ENCODE data around the gene GATA2.

The GATA2 gene

GRCh38 chr3:128497305-128498126 is 4.5 kb upstream of the GATA2 start:
- Mint-ChIP-seq H3K4me1 (ENCODE audit: low read depth in 2 of 2) (peaks cover 4 to 6% of the 10 kb centered on the region in 2 donors), H3K27me3 (peaks cover 61 to 84% of the 10 kb centered on the region in 2 donors), H3K36me3 (ENCODE audit: insufficient read depth) (no peaks in the 10 kb centered on the region), H3K27ac (no peak overlapping the region), H3K9me3 (no peaks in the 10 kb centered on the region), H3K4me3 (peak overlapping the region; percentile 68 to 73)
- DNase-seq (peak; percentile 42 to 49 (median 46)), ATAC-seq (replicated peaks) (peak; percentile 69)

- no peak for ATAC-seq (replicated peaks)
- DNase-seq = no peak
- Mint-ChIP-seq H3K4me1 (ENCODE audit: low read depth in 2 of 2) (peaks cover 8 to 10% of the 10 kb centered on the region in 2 donors), H3K36me3 (ENCODE audit: insufficient read depth) (no peaks in the 10 kb centered on the region), H3K4me3 (peak overlapping the region; percentile 68 to 73), H3K9me3 (no peaks in the 10 kb centered on the region), H3K27ac (no peak overlapping the region), H3K27me3 (peaks cover 61 to 84% of the 10 kb centered on the region in 2 donors)
These were observed 3.8 kb upstream of the GATA2 start for GRCh38 chr3:128496602-128497304.

GRCh38 chr3:128496019-128496601 is 3.1 kb upstream of the GATA2 start:
- no peak overlapping the region for H3K27ac Mint-ChIP-seq
- H3K9me3 Mint-ChIP-seq = no peaks in the 10 kb centered on the region
- no peaks in the 10 kb centered on the region for H3K36me3 Mint-ChIP-seq (ENCODE audit: insufficient read depth)
- DNase-seq (no peak), ATAC-seq (replicated peaks) (no peak)
- peak overlapping the region in 1 of 2 donors; percentile 18 for H3K4me3 Mint-ChIP-seq
- peaks cover 8 to 10% of the 10 kb centered on the region in 2 donors for H3K4me1 Mint-ChIP-seq (ENCODE audit: low read depth in 2 of 2)
- peaks cover 68 to 87% of the 10 kb centered on the region in 2 donors for H3K27me3 Mint-ChIP-seq

GRCh38 chr3:128495435-128495970 is 2.5 kb upstream of the GATA2 start:
- H3K36me3 Mint-ChIP-seq (ENCODE audit: insufficient read depth) = no peaks in the 10 kb centered on the region
- peaks cover 74 to 92% of the 10 kb centered on the region in 2 donors for H3K27me3 Mint-ChIP-seq
- H3K4me3 Mint-ChIP-seq = peak overlapping the region in 1 of 2 donors; percentile 18
- ATAC-seq (replicated peaks) (no peak), DNase-seq (no peak)
- H3K4me1 Mint-ChIP-seq (ENCODE audit: low read depth in 2 of 2) = peaks cover 8 to 10% of the 10 kb centered on the region in 2 donors
- H3K9me3 Mint-ChIP-seq = no peaks in the 10 kb centered on the region
- no peak overlapping the region for H3K27ac Mint-ChIP-seq

- Mint-ChIP-seq H3K9me3 (no peaks in the 10 kb centered on the region), H3K27ac (no peak overlapping the region), H3K27me3 (peaks cover 74 to 92% of the 10 kb centered on the region in 2 donors), H3K4me3 (no peak overlapping the region), H3K36me3 (ENCODE audit: insufficient read depth) (peaks cover 3% of the 10 kb centered on the region), H3K4me1 (ENCODE audit: low read depth in 2 of 2) (peaks cover 14 to 16% of the 10 kb centered on the region in 2 donors)
- ATAC-seq (replicated peaks) (no peak), DNase-seq (no peak)
These were observed 1.3 kb upstream of the GATA2 start for GRCh38 chr3:128494367-128494650.

- peaks cover 3% of the 10 kb centered on the region for H3K36me3 Mint-ChIP-seq (ENCODE audit: insufficient read depth)
- peaks cover 14 to 16% of the 10 kb centered on the region in 2 donors for H3K4me1 Mint-ChIP-seq (ENCODE audit: low read depth in 2 of 2)
- no peak for ATAC-seq (replicated peaks)
- no peak for DNase-seq
- peaks cover 73 to 91% of the 10 kb centered on the region in 2 donors for H3K27me3 Mint-ChIP-seq
- no peaks in the 10 kb centered on the region for H3K9me3 Mint-ChIP-seq
- H3K27ac Mint-ChIP-seq = no peak overlapping the region
- H3K4me3 Mint-ChIP-seq = peak overlapping the region; percentile 26 to 64
These were observed 767 bp upstream of the GATA2 start for GRCh38 chr3:128493570-128494366.

GRCh38 chr3:128491941-128492670 is 895 bp downstream of the GATA2 start:
- peaks cover 19 to 23% of the 10 kb centered on the region in 2 donors for H3K4me1 Mint-ChIP-seq (ENCODE audit: low read depth in 2 of 2)
- H3K27ac Mint-ChIP-seq = no peak overlapping the region
- H3K36me3 Mint-ChIP-seq (ENCODE audit: insufficient read depth) = peaks cover 3% of the 10 kb centered on the region
- peak overlapping the region; percentile 20 to 51 for H3K4me3 Mint-ChIP-seq
- ATAC-seq (replicated peaks) (no peak), DNase-seq (no peak)
- H3K27me3 Mint-ChIP-seq = peaks cover 74 to 95% of the 10 kb centered on the region in 2 donors
- H3K9me3 Mint-ChIP-seq = no peaks in the 10 kb centered on the region

- Mint-ChIP-seq H3K36me3 (ENCODE audit: insufficient read depth) (peaks cover 3% of the 10 kb centered on the region), H3K27ac (no peak overlapping the region), H3K4me3 (peak overlapping the region; percentile 20 to 51), H3K4me1 (ENCODE audit: low read depth in 2 of 2) (peaks cover 23 to 25% of the 10 kb centered on the region in 2 donors), H3K9me3 (no peaks in the 10 kb centered on the region), H3K27me3 (peaks cover 79 to 95% of the 10 kb centered on the region in 2 donors)
- no peak for ATAC-seq (replicated peaks)
- DNase-seq = no peak
These were observed 1.4 kb downstream of the GATA2 start for GRCh38 chr3:128491691-128491940.

- no peak overlapping the region for H3K27ac Mint-ChIP-seq
- no peak for ATAC-seq (replicated peaks)
These were observed 1.9 kb downstream of the GATA2 start for GRCh38 chr3:128490915-128491690.

GRCh38 chr3:128490650-128490914 is 2.4 kb downstream of the GATA2 start:
- peaks cover 81 to 95% of the 10 kb centered on the region in 2 donors for H3K27me3 Mint-ChIP-seq
- ATAC-seq (replicated peaks) = no peak
- H3K27ac Mint-ChIP-seq = no peak overlapping the region
- peak overlapping the region in 1 of 2 donors; percentile 81 for H3K4me3 Mint-ChIP-seq
- H3K9me3 Mint-ChIP-seq = no peaks in the 10 kb centered on the region
- H3K4me1 Mint-ChIP-seq (ENCODE audit: low read depth in 2 of 2) = peaks cover 23 to 27% of the 10 kb centered on the region in 2 donors
- peaks cover 3% of the 10 kb centered on the region for H3K36me3 Mint-ChIP-seq (ENCODE audit: insufficient read depth)
- DNase-seq = no peak

More at GRCh38 chr3:128490915-128491690, 1.9 kb downstream of the GATA2 start:
- Mint-ChIP-seq H3K4me1 (ENCODE audit: low read depth in 2 of 2) (peaks cover 23 to 27% of the 10 kb centered on the region in 2 donors), H3K36me3 (ENCODE audit: insufficient read depth) (peaks cover 3% of the 10 kb centered on the region), H3K9me3 (no peaks in the 10 kb centered on the region), H3K4me3 (peak overlapping the region; percentile 20 to 81), H3K27me3 (peaks cover 81 to 95% of the 10 kb centered on the region in 2 donors)
- DNase-seq = no peak

- Mint-ChIP-seq H3K9me3 (no peaks in the 10 kb centered on the region), H3K4me1 (ENCODE audit: low read depth in 2 of 2) (peaks cover 23 to 27% of the 10 kb centered on the region in 2 donors)
- no peak for DNase-seq
These were observed 2.9 kb downstream of the GATA2 start for GRCh38 chr3:128489927-128490649.

GRCh38 chr3:128489674-128489926 is 3.4 kb downstream of the GATA2 start:
- no peak overlapping the region for H3K27ac Mint-ChIP-seq
- ATAC-seq (replicated peaks) = no peak
- H3K9me3 Mint-ChIP-seq = no peaks in the 10 kb centered on the region
- H3K36me3 Mint-ChIP-seq (ENCODE audit: insufficient read depth) = peaks cover 3% of the 10 kb centered on the region
- peaks cover 81 to 95% of the 10 kb centered on the region in 2 donors for H3K27me3 Mint-ChIP-seq
- no peak for DNase-seq
- peaks cover 23 to 27% of the 10 kb centered on the region in 2 donors for H3K4me1 Mint-ChIP-seq (ENCODE audit: low read depth in 2 of 2)
- H3K4me3 Mint-ChIP-seq = peak overlapping the region; percentile 81

More at GRCh38 chr3:128489927-128490649, 2.9 kb downstream of the GATA2 start:
- Mint-ChIP-seq H3K27ac (no peak overlapping the region), H3K27me3 (peaks cover 81 to 95% of the 10 kb centered on the region in 2 donors), H3K36me3 (ENCODE audit: insufficient read depth) (peaks cover 3% of the 10 kb centered on the region), H3K4me3 (peak overlapping the region; percentile 81)
- no peak for ATAC-seq (replicated peaks)
